HCT116 (cell line): Measurements from ENCODE around the gene COL28A1. TPM values are rescaled to one million over a fixed set of nuclear protein-coding genes. Genes with fewer than 3 reads are reported as not detected.

Source experiments
- ATAC-seq: fragments of 200-7000 bp; cut with Tn5 transposase; 2 replicates; pipeline ENCODE4 v1.9.1; 2020; ENCODE audit warnings: mild to moderate bottlenecking, moderate library complexity
- BruUV-seq: library from RNA; stranded (reverse); fragments of 400-500 nt; replicated peaks from 2 replicates; lab custom pipeline; 2021; lab: Mats Ljungman, UMichigan
- CTCF ChIA-PET: fragments of 300-600 bp; sonication (Branson Sonifier 250); formaldehyde crosslinking; loops from one replicate; lab custom pipeline; 2021; ENCODE audit warnings: antibody characterized with exemption; lab: Charles Lee
- POLR2A ChIA-PET: fragments of 300-600, 350-600 bp; sonication (Branson Sonifier 250); formaldehyde crosslinking; loops from one replicate; lab custom pipeline; 2021; ENCODE audit warnings: antibody characterized with exemption; lab: Charles Lee
- RAD21 ChIA-PET, 2 experiments: fragments of 300-600 bp; sonication (Branson Sonifier 250); formaldehyde crosslinking; loops; one replicate each; lab custom pipeline; 2023; ENCODE audit warnings: low total read pairs in 2 of 2; ENCODE audit not compliant: uncharacterized antibody in 2 of 2, unreplicated experiment in 2 of 2, low non-redundant PET in 1 of 2; lab: Charles Lee
- DNase-seq: peaks from one replicate; pipeline ENCODE4 v3.0.0-alpha.2; 2010; ENCODE audit warnings: low read depth, low spot score
- H2AFZ ChIP-seq: fragments of 200-600 bp; shearing (Covaris generic), sonication (generic); 2 replicates; pipeline ENCODE4 v1.6.1; 2017; ENCODE audit warnings: low read depth, mixed run types, mixed read lengths, antibody characterized with exemption, low read length; ENCODE audit not compliant: poor library complexity, severe bottlenecking
- H3K27ac ChIP-seq: 2 replicates; pipeline ENCODE4 v1.5.1; 2012; ENCODE audit warnings: low read depth, low read length
- H3K27me3 ChIP-seq: fragments of 200-600 bp; sonication (generic); 2 replicates; pipeline ENCODE4 v1.6.1; 2016; ENCODE audit warnings: mixed run types, low read length, mixed read lengths; ENCODE audit not compliant: insufficient read depth
- H3K36me3 ChIP-seq, 2 experiments: fragments of 200-500 bp in 1 of 2; fragments of 200-600 bp in 1 of 2; sonication (Bioruptor generic) in 1 of 2; sonication (generic) in 1 of 2; 2 replicates each; pipeline versions ENCODE4 v1.5.1 to v1.6.1; 2014 to 2016; ENCODE audit warnings: low read length in 2 of 2, inconsistent platforms in 1 of 2, mixed read lengths in 1 of 2, mixed run types in 1 of 2; ENCODE audit not compliant: insufficient read depth in 2 of 2, control insufficient read depth in 1 of 2
- H3K4me1 ChIP-seq, 2 experiments: fragments of 200-600 bp in 1 of 2; sonication (generic) in 1 of 2; 2 replicates each; pipeline versions ENCODE4 v1.5.1 to v1.6.1; 2012 to 2017; ENCODE audit warnings: low read length in 2 of 2, inconsistent platforms in 1 of 2, mild to moderate bottlenecking in 1 of 2, mixed read lengths in 1 of 2, mixed run types in 1 of 2, moderate library complexity in 1 of 2; ENCODE audit not compliant: insufficient read depth in 2 of 2, control insufficient read depth in 1 of 2
- H3K4me2 ChIP-seq: fragments of 200-600 bp; sonication (generic); 2 replicates; pipeline ENCODE4 v1.6.1; 2017; ENCODE audit warnings: mixed run types, low read length, mixed read lengths
- H3K4me3 ChIP-seq, 2 experiments: fragments of 200-600 bp in 1 of 2; sonication (generic) in 1 of 2; replicated peaks in 1 of 2; 2 replicates each; pipeline ENCODE4 v1.5.1; 2011 to 2016; ENCODE audit warnings: low read length in 2 of 2, control low read depth in 1 of 2, low read depth in 1 of 2, mild to moderate bottlenecking in 1 of 2, mixed read lengths in 1 of 2, mixed run types in 1 of 2
- H3K79me2 ChIP-seq: fragments of 200-600 bp; sonication (generic); 2 replicates; pipeline ENCODE4 v1.6.1; 2017; ENCODE audit warnings: mild to moderate bottlenecking, mixed run types, low read length, moderate library complexity, mixed read lengths; ENCODE audit not compliant: insufficient read depth
- H3K9ac ChIP-seq: fragments of 200-600 bp; sonication (generic); 2 replicates; pipeline ENCODE4 v1.6.1; 2016; ENCODE audit warnings: low read length, mixed read lengths
- H3K9me2 ChIP-seq: fragments of 200-600 bp; sonication (generic), shearing (Covaris generic); 2 replicates; pipeline ENCODE4 v1.6.1; 2017; ENCODE audit warnings: mixed run types, mild to moderate bottlenecking, moderate library complexity; ENCODE audit not compliant: insufficient read depth
- H3K9me3 ChIP-seq, 2 experiments: fragments of 200-500 bp in 1 of 2; fragments of 200-600 bp in 1 of 2; sonication (Bioruptor generic) in 1 of 2; sonication (generic) in 1 of 2; 2 replicates each; pipeline ENCODE4 v1.6.1; 2014 to 2017; ENCODE audit warnings: low read length in 2 of 2, mixed read lengths in 2 of 2, inconsistent platforms in 1 of 2, low read depth in 1 of 2, mild to moderate bottlenecking in 1 of 2, mixed run types in 1 of 2, moderate library complexity in 1 of 2; ENCODE audit not compliant: control insufficient read depth in 1 of 2, insufficient read depth in 1 of 2
- H4K20me1 ChIP-seq: fragments of 200-600 bp; sonication (generic), shearing (Covaris generic); 2 replicates; pipeline ENCODE4 v1.6.1; 2017; ENCODE audit warnings: mixed run types, mild to moderate bottlenecking, moderate library complexity; ENCODE audit not compliant: insufficient read depth
- ATF3 ChIP-seq: IDR thresholded peaks from 2 replicates; pipeline ENCODE4 v1.6.1; 2012
- CBX3 ChIP-seq: IDR thresholded peaks from 2 replicates; pipeline ENCODE4 v1.6.1; 2012; ENCODE audit warnings: low read depth
- CEBPB ChIP-seq: IDR thresholded peaks from 2 replicates; pipeline ENCODE4 v1.6.1; 2012; ENCODE audit warnings: low read depth
- CTCF ChIP-seq, 3 experiments: fragments of 200-600 bp in 1 of 3; sonication (generic) in 1 of 3; IDR thresholded peaks in 2 of 3; conservative IDR thresholded peaks in 1 of 3; 2 replicates each; pipeline ENCODE4 v1.5.1; 2012 to 2017; ENCODE audit warnings: low read depth in 2 of 3, low read length in 2 of 3, antibody characterized with exemption in 1 of 3, borderline replicate concordance in 1 of 3, control low read depth in 1 of 3, mild to moderate bottlenecking in 1 of 3, mixed read lengths in 1 of 3, mixed run types in 1 of 3, moderate library complexity in 1 of 3; ENCODE audit not compliant: insufficient read depth in 1 of 3
- JUND ChIP-seq: IDR thresholded peaks from 2 replicates; pipeline ENCODE4 v1.6.1; 2012
- POLR2A ChIP-seq: IDR thresholded peaks from 2 replicates; pipeline ENCODE4 v1.7.0; 2011; ENCODE audit warnings: borderline replicate concordance; ENCODE audit not compliant: insufficient read depth, insufficient read length; ENCODE audit errors: extremely low read depth
- POLR2AphosphoS5 ChIP-seq: IDR thresholded peaks from 2 replicates; pipeline ENCODE4 v1.6.1; 2011; ENCODE audit warnings: mild to moderate bottlenecking, low read depth, low read length, moderate library complexity
- RAD21 ChIP-seq: IDR thresholded peaks from 2 replicates; pipeline ENCODE4 v1.6.1; 2012; ENCODE audit warnings: low read depth, mild to moderate bottlenecking
- SRF ChIP-seq: IDR thresholded peaks from 2 replicates; pipeline ENCODE4 v1.6.1; 2012; ENCODE audit warnings: low read depth
- TCF7L2 ChIP-seq: IDR thresholded peaks from 2 replicates; pipeline ENCODE4 v1.7.0; 2011; ENCODE audit warnings: borderline replicate concordance, inconsistent platforms; ENCODE audit not compliant: insufficient read depth, insufficient read length; ENCODE audit errors: extremely low read depth
- YY1 ChIP-seq: IDR thresholded peaks from 2 replicates; pipeline ENCODE4 v1.6.1; 2011; ENCODE audit warnings: low read length, low read depth, moderate library complexity, mild to moderate bottlenecking; ENCODE audit not compliant: insufficient replicate concordance; ENCODE audit errors: extremely low read depth
- ZBTB33 ChIP-seq: IDR thresholded peaks from 2 replicates; pipeline ENCODE4 v1.6.1; 2011; ENCODE audit warnings: mild to moderate bottlenecking, low read length, moderate library complexity; ENCODE audit not compliant: insufficient replicate concordance; ENCODE audit errors: extremely low read depth
- ZNF274 ChIP-seq: fragments of 200-500 bp; sonication (Bioruptor generic); IDR thresholded peaks from 2 replicates; pipeline ENCODE4 v1.6.1; 2014; ENCODE audit warnings: mild to moderate bottlenecking, low read depth, low read length, inconsistent platforms
- intact Hi-C: fragments of 100-400 bp; cut with micrococcal nuclease; formaldehyde crosslinking; loops from 2 replicates; pipeline ENCODE4 v1.10.0; 2022
- total RNA-seq: library from RNA; stranded (reverse); gene quantifications from one replicate; pipeline ENCODE4 v1.2.1, GENCODE V29; 2021; ENCODE audit not compliant: unreplicated experiment

Gene COL28A1
- total RNA-seq, 1 experiment from 2014 or later = 0.12 TPM

- TF ChIP-seq ZNF274 (no peak), POLR2A (no peak)
- TF ChIP-seq, all 23 proteins: peak for 0
Measured at GRCh38 chr7:7427363-7427762, 108.3 kb downstream of the COL28A1 start (continued).

- Histone ChIP-seq H2AFZ (no peak overlapping the region), H3K4me1 (peaks cover 0 to 3% of the 10 kb centered on the region in 2 experiments; a peak in 2 of 4 replicates), H4K20me1 (no peaks in the 10 kb centered on the region), H3K27ac (no peak overlapping the region), H3K79me2 (no peaks in the 10 kb centered on the region), H3K4me3 (no peak overlapping the region), H3K9ac (no peak overlapping the region), H3K4me2 (no peak overlapping the region), H3K9me3 (no peaks in the 10 kb centered on the region), H3K27me3 (no peaks in the 10 kb centered on the region), H3K36me3 (no peaks in the 10 kb centered on the region), H3K9me2 (no peaks in the 10 kb centered on the region)
- RAD21 ChIA-PET = no interaction called here
- no peak for ATAC-seq
- intact Hi-C loops = loop anchor here (10.0 kb wide), 1 partner anchor 338 kb away; no protein-coding TSS in a partner anchor
- TF ChIP-seq CTCF (IDR thresholded peaks at IDR 0.05 in 2 of 3, conservative IDR thresholded peaks at IDR 0.05 in 1 of 3; ENCODE audit: borderline replicate concordance in 1 of 3, insufficient read depth in 1 of 3, low read depth in 2 of 3, low read length in 2 of 3) (no peak), POLR2AphosphoS5 (no peak), ATF3 (no peak), CEBPB (no peak), ZBTB33 (no peak), RAD21 (no peak), JUND (no peak), YY1 (no peak), SRF (no peak), CBX3 (no peak), TCF7L2 (no peak)
- BruUV-seq = no TSS peak
- POLR2A ChIA-PET = no interaction called here
- no peak for DNase-seq
- CTCF ChIA-PET = no interaction called here
Measured at GRCh38 chr7:7426676-7427075, 109.0 kb downstream of the COL28A1 start.
